Central memory CD4-positive, alpha-beta T cell (primary cell): ENCODE data around the gene SIVA1.
"Not testable (repeated sequence)": the region's sequence is repeated elsewhere in the genome, so short reads cannot be mapped to it uniquely, and the experiment has no call there.

Source experiments
- DNase-seq: peaks from one replicate; pipeline ENCODE4 v3.0.0; 2022

Gene SIVA1

DNA sequence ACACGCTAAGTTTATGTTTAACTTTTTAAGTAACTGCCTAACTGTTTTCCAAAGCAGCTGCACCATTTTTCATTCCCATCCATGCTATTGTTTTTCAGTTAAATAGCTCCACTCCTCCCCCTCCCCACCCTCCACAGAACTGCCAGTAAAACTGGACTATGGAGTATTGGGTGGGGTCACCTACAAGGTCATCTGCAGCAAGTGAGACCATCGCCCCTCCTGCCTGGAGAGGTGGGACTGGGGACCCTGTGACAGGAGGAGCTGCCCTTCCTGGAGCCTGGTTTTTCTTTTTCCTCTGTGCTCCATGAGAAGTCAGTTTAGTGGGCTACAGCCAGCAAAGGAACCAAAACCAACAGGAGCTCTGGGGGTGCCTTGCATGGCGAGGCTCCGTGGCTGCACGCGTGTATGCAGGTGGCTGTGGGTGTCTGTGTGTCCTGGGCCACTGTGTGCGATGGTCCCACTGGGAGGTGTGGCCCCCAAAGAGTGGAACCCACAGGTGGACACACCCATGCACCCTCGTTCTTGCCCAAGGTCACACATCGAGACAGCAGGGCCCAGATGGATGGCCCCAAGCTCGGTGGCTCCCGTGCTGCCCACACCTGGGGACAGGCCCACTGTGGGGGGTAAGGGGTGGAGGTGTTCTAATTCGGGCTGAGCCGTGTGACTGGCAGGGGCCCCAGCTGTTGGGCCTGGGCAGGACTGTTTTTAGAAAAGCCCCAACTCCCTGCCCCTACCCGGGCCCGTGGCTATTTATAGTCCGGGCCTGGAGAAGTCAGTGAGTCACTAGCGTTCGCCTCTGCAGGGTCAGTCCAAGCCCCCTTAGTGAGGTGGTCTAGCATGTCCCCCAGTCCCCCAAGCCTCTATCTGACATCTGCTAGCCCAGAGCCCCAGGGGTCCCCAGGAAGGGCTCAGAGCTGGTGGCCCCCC, 31.2 kb upstream of the SIVA1 start:
- no peak for DNase-seq

DNA sequence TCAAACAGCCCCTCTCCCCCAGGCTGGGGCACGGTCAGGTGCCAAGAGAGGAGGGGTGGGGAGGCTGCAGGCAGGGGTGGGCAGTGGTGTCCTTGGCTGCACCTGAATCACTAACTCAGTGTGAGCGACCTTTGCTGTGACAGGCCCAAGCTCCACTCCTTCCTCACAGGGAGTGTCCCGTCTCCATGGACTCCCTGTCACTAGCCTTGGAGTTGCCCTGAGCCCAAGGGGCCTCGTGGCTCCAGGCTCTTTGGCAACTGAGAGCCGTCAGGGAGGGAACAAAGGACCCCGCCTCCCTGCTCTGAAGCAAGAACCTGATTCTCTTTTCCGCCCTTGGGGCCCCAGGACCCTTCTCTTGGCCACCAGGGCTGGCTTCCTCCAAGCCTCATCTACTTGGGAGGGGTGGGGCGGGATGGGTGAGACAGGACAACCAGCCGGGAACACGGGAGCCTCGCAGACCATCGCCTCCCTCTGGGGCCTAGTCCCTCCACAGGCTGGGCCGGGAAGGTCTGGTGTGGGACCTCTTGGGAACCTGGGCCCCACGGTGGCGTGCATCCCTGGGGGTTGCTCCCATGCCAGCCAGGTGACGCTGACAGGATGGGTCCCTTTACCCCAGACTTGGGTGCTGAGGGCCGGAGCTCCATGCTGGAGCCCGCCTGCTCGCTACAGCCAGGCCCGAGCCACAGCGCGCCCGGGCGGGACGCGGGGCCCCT, 29.9 kb upstream of the SIVA1 start:
- DNase-seq: no peak

DNA sequence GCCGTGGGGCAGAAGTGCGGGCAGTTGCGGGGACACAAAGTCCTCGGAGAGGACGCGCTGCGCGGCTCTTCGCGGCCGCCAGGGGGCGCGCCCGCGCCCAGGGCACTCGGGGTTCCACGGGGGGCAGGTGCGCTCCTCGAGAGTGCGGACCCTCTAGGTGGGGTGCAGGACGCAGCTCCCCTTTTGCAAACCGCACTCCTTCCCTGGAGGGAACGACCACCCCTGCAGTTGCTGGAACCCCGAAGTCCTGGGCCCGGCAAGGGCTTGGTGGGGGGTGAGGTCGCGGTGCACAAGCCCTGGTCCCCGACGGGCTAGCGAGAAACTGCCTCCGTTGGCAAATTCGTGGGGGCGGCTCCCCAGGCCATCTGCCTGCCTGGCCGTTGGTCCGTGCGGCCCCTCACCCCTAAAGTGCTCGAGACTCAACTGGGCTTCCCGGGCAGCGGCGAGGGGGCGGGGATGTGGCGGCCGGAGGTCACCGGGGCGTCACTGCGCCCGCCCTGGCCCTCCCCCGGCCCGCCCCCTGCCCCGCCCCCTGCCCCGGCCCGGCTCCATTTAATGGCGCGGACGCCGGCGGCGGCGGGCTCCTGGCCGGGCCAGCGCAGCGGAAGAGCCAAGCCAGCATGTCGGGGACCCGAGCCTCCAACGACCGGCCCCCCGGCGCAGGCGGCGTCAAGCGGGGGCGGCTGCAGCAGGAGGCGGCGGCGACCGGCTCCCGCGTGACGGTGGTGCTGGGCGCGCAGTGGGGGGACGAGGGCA, 29.1 kb upstream of the SIVA1 start, which contains the start of gene ADSS1:
TSS of gene ADSS1 (plus strand) at position 579 of the 756 bp plus-strand sequence. CDS start at position 621, 42 bp downstream.
- DNase-seq: peak; percentile 55

DNA sequence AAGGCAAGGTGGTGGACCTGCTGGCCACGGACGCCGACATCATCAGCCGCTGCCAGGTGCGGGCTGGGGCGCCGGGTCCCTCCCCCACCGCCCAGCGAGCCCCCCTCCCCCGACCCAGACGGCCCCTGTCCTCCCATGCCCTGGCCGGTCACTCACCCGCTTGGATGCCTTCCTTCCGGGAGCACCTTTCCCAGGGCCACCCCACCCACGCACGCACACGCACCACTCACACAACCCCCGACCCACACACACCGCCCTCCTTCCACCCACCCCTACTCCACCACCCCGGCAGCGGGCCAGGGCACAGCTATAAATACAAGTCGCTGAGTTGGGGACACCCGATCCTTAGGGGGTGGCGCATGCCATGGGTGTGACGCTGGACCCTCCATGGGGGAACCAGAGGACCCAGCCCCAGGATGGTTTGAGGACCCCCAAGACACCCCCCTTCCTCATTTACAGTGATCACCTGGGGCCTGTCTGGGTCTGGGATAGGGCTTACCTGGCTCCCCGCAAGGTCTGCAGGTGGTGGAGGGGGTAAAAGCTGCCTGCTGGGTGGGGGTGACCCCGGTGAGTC, 28.5 kb upstream of the SIVA1 start:
- DNase-seq: no peak

DNA sequence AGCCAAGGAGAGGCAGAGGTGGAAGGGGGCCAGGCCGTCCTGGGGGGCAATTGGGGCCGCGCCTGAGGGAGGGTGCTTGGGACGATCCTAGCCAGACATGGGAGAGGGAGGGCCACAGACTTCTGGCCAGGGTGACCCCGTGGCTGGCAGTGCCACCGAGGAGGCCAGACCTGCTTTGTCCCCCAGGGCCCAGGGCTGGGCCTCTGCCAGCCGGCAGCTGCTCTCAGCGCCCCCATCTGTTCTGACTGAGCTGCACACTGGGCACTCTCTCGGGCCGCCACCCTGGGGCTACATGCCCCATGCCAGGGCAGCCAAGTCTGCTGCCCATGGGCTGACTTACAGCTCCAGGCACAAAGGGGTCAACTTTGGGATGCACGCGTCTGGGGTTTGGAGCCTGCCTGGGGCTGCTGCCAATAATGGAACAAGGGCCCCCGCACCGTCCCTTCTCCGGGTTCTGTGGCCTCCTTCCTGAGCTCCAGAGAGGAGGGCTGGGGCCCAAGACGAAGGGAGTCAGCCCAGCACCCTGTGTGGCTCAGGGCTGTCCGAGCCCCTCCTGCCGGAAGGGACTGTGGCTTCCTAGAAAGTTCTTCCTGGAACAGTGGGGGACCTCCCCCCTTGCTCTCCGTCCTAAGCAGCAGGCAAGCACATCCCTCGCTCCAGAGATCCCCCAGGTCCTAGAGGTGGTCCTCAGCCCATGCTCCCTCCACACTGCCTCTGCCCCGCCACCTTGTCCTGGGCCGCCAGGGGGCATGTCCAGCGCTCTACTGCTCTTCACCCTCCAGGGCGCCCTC, 27.8 kb upstream of the SIVA1 start:
- no peak for DNase-seq

DNA sequence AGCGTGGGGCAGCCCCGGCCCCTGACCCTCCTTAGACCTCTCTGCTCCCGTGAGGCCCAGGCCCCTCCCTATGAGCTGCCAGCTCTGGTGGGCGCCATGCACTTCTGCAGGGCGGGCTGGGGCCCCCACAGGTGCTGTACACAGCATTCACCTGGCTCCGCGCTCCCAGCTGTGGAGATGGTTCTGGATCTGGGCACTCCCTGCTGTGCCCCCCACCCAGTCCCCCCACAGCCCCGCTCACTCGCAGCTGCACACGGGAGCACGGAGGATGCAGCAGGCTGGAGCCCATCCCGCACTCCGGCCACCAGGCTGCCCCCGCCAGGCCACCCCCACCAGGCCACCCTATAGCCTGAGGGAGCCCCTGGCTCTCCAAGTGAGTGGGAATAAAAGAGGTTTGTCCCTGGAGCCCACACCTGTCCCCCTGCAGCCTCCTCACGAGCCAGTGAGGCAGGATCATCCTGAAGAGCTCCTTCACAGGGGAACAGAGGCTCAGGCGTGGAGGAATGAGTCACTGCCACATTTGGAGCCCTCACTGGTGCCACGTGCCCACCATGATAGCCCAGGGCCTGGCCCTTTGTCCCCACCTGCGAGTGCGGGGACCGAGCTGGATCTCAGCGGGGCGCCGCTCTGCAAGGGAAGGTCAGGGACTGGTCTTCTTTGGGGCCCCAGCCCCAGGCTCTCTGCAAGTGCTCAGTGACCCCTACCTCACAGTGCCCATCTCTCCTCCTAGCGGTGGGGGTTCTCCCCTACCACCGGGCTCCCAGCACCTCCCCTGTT, 27.0 kb upstream of the SIVA1 start:
- no peak for DNase-seq

DNA sequence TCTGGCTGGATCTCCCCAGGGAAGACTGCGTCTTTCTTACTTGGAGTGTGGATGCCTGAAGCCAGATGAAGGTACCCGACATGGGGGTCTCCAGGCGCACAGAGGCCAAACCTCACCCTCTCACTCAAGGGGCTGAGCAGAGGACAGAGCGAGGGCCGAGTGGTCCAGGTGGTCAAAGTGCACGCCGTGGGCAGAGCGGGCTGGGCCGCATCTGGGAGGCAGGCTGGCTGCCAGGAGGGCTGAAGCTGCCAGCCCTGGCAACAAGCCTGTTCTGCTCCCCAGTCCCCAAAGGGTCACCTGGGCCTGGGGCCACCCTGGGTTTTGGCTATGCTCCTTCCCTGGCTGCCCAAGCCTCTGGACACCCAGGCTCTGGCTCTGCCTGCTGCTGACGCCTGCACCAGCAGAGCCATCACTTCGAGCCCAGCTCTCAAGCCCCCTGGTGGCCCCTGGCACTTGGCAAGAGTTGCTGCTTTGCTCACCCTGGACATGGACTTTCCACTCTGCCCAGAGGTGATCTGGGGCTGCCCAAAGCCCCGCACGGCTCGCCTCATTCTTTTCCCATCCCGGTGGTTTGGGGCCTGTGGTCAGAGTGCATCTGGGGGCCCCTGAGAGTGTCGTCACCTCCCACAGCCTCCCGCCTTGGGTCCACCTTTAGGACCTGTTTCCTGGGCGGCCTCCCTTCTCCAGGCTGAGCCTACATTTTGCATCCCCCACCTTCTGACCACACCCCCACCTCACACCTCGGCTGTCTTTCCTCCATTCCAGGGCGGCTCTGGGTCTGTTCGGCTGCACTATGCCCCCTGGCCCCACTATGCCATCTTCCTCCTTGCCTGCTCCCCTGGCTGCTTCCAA, 26.1 kb upstream of the SIVA1 start:
- no peak for DNase-seq

DNA sequence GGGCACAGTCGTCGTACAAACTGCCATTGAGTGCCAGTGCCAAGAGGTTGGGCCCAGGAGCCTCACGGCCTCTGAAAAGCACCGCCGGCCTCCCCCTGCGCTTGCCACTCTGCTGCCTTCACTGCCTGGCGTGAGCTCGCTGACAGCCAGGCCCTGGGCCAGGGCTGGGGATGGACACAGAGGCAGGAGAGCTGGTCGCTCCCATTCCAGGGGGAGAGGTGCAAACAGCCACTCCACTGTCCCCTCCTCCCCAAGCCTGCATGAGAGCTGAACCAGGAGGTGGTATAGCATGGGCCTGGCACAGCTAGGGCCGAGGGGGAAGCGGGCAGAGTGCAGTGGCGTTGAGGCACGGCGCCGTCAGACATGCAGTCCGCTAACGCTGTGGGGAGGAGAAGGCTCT, 24.3 kb upstream of the SIVA1 start:
- no peak for DNase-seq

DNA sequence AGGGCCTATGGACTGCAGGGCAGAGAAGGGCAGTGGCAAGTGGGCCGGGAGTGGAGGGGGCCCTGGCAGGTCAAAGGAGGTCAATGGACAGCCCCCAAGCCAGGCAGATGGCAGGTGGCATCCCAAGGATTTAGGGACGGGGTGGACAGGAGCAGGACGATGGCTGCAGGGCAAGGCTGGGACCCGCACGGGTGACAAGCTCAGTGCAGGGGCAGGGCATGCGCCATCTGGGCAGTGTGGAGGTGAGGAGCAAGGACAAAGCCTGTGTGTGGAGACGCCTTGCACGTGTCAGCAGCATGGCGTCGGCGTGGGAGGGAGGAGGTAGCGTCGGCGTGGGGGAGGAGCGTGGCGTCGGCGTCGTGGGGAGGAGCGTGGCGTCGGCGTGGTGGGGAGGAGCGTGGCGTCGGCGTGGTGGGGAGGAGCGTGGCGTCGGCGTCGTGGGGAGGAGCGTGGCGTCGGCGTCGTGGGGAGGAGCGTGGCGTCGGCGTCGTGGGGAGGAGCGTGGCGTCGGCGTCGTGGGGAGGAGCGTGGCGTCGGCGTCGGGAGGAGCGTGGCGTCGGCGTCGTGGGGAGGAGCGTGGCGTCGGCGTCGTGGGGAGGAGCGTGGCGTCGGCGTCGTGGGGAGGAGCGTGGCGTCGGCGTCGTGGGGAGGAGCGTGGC, 23.6 kb upstream of the SIVA1 start:
- DNase-seq: not testable (repeated sequence)

DNA sequence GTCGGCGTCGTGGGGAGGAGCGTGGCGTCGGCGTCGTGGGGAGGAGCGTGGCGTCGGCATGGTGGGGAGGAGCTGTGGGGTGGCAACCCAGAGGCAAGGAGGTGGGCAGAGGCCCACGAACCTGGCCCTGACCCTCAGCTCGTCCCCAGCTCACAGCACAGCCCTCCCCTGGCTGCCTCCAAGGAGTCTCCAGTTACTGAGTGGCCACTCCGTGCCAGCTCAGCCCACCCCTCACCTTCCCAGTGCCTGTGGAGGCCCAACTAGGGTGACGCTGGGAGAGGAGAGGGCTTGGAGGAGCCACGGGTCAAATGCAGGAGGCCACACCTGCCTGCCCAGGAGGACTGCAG, 23.1 kb upstream of the SIVA1 start:
- no peak for DNase-seq

DNA sequence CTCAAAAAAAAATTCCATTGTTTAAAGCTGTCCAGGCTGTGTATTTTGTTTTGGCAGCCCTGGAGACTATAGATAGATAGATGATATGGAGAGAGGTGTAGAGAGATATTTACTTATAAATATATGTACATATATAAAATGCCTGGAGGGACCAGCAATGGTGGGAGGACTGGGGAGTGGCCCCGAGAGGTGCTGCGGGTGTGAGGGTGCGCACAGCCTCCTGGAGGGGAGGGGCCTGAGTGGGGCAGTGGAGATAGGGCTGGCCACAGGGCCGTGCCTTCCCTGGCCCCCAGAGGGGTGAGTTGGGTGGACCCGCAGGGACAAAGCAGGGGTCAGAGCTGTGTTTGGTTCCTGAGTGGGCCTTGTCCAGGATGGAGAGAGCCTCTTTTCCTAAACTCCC, 22.5 kb upstream of the SIVA1 start:
- DNase-seq: no peak

DNA sequence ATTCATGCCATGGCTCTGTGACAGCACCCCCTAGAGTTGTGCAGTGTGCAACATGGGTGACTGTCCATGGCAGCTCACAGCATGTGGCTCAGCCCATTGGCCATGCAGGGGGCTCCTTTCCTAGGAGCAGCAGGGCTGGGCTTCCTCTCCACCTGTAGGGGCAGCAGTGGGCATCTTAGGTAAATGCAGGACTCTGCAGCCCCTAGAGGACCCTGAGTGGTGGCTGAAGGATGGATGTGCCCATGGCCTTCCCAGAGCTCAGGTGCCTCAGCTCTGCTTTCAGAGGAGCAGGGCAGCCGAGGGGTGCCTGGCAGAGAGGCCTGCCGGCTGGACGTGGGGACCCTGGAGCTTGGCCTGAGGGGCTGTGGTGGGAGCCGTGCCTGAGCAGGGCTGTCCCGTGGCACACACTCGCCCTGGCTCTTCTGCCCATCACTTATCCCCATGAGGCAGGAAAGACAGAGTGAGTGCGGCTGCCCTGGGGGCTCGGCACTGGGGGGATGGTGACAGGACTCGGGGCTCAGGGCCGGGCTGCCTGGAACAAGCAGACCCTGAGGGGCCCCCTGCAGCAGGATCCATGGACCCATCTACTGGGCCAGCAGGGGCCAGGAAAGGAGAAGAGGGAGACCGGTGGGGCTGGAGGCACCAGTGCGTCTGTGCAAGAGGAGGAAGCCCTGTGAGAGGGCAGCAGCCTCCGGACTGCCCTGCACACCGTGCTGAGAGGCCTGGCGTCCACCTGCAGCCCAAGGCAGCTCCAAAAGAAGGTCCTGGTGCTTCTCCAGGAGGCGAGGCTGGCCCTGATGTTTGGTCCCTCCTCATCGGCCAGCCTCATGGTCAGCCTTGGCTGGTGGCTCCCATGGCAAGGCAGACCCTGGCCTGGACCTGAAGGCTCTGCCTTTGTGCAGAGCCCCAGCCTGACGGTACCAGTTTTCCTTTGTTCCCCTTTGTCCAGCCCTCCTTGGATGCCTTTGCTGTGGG, 21.3 kb upstream of the SIVA1 start:
- DNase-seq: no peak

DNA sequence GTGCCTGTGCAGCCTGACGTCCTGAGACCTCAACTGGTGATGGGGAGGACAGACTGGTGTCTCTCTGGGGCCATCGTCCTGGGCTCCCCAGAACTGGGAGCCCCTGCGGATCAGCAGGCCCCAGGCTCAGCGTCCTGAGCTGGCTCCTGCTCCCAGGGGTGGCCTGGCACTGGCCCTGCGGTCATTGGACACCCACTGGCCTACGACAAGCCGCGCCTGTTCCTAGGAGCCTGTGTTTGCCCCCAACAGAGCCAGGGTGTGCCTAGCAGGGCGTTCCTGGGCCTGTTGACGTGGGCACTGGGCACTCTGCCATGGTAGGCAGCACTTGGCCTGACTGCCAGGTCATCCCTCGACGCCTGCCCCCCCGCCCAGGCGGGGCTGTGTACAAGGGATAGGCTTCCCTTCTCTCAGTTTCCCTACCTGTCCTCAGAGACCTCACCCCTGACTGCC, 20.6 kb upstream of the SIVA1 start:
- no peak for DNase-seq

DNA sequence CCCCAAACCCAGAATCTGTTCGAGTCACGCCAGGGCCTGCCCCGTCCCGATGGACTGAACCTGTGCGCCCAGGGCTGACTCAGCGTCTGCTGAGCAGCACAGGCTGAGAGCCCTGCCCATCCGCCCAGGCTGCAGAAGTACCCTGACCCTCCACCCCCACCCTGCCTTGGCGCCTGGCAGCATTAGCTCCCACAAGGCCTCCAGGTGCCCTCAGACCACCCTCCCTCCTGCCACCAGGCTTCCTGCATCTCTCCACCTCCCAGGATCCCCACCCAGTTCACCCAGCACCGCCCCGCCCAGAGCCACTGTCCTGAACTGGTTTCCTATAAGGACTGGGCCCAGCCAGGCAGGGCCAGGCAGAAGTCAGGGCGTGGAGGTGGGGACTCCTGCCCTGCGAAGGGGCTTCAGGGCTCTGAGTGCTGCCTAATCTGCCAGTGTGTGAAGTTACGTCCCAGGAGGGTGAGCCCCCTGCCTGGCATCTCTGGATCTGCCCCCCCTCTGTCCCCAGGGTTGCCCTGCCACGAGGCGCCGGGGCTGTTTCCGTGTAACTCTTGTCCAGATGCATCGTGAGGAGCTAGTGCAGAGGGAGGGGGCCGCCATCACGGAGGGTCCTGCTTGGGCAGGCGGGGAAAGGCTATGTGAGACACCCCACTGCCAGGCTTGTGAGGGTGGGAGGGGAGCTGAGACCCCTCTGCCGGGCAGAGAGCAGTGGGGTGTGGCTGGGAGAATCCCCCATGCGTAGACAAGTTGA, 19.8 kb upstream of the SIVA1 start:
- no peak for DNase-seq

DNA sequence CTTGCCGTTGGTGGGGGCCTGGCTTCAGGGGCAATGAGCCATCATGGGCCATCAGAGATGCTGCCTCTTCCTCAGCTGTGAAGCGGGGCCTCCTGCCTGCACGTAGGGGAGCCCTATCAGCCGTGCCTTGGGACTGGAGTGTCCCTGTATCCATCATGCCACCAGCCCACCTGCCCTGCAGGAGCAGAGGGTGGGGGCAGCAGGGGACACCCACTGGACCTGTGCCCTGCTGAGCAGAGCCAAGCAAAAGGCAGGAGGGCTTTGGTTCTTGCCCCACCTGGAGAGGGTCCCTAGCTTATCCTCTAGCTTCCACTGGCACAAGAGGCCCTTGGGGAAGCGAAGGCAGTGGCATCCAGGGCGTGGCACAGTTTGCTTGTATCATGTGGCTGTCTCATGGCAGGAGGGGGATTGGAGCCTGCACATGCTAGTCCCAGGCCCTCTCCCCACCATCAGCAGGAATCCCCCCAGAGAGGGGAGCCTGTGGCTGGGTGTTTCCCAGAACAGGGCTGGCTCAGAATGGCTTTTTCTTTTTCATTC, 18.8 kb upstream of the SIVA1 start:
- no peak for DNase-seq

DNA sequence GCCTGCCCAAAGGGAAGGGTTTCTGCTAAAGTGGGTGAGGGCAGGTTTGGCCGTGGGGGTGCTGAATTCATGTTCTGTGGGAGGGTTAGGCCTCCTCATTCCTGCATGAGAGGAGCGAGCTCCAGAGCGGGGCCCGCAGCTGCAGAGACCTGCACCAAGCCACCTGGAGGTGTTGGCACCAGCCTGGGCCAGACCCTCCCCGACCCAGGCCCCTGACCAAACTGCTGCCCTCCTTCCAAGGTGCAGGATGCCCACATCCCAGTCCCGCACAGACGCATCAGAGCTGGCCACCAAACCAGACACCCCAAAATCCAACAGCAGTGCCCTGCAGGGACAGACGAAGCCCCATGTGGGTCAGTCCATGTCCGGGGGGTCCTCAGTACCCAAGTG, 18.4 kb upstream of the SIVA1 start:
- no peak for DNase-seq

DNA sequence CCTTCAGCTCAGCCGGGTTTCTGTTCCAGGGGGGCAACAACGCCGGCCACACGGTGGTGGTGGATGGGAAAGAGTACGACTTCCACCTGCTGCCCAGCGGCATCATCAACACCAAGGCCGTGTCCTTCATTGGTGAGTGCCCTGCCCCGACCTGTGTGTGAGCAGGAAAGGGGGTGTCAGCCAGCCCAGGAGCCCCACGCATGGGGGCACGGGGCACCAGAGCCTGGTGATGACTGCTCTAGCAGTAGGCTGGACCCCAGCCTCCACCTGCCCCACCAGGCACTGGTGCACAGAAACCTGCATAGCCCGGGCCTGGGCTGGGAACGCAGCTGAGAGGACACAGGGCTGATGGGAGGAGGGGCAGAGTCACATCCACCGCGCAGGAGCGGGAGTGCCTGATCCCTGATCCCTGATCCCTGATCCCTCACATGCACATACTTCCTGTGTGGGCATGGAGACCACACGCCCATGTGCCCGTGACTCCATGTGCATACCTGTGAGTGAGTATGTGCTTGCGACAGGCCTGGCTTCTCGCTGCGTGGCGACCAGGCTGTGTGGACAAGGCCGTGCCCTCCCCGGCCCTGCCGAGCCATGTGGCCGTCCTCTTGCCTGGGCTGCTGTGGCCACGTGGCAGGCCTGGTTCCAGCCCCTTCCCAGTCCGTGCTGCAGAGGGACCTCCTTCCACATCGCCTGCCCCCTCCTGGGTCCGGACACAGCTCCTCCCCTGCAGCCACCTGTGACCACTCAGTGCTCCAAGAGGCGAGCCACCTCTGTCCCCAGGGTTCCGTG, 17.8 kb upstream of the SIVA1 start:
- no peak for DNase-seq
